GM12875 (cell line): Measurements from ENCODE around the gene SGK1.

Experiments
- H3K4me3 ChIP-seq: one replicate; pipeline ENCODE4 v1.5.1; 2011; ENCODE audit warnings: low read depth, low read length, control low read depth
- CTCF ChIP-seq: IDR thresholded peaks from 2 replicates; pipeline ENCODE4 v1.5.1; 2011; ENCODE audit warnings: low read depth, mild to moderate bottlenecking, control low read depth, inconsistent platforms, low read length, moderate library complexity, borderline replicate concordance; ENCODE audit not compliant: insufficient read depth

Gene SGK1

DNA sequence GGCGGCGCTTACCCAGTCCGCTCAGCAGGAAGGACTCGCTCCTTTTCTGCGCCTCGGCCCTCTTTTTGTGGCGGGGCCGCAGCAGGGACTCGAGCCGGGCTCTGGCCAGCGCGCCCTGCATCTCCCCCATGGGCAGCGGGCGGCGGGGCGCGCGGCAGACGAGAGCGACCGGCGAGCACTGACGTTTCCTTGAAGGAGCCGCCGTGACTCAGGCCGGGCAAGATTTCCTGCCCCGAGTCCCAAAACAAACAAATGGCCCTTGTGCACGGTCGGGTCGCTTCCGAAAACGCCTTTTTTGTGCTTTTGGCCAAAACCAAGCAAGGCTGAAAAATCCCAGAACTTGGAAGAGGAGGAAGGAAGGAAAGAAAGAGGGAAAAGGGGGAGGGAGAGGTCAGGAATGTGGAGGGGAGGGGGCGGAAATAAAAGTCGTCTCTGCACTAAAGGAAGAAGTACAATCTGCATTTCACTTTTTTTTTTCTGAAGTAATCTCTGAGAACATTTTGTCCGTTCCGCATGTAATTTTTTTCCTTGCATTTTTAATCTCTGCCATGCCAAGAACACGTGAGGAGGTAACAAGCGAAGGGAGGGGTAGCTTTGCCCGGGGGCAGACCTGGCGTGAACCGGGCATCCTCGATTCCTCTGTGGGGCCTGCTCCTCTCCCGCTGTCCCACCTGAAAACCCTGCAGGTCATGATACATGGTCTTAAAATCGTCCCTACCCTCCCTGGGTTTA is 142.2 kb downstream of the SGK1 start:
- TF ChIP-seq CTCF, result no peak
- peak overlapping the region; percentile 50 for H3K4me3 ChIP-seq

DNA sequence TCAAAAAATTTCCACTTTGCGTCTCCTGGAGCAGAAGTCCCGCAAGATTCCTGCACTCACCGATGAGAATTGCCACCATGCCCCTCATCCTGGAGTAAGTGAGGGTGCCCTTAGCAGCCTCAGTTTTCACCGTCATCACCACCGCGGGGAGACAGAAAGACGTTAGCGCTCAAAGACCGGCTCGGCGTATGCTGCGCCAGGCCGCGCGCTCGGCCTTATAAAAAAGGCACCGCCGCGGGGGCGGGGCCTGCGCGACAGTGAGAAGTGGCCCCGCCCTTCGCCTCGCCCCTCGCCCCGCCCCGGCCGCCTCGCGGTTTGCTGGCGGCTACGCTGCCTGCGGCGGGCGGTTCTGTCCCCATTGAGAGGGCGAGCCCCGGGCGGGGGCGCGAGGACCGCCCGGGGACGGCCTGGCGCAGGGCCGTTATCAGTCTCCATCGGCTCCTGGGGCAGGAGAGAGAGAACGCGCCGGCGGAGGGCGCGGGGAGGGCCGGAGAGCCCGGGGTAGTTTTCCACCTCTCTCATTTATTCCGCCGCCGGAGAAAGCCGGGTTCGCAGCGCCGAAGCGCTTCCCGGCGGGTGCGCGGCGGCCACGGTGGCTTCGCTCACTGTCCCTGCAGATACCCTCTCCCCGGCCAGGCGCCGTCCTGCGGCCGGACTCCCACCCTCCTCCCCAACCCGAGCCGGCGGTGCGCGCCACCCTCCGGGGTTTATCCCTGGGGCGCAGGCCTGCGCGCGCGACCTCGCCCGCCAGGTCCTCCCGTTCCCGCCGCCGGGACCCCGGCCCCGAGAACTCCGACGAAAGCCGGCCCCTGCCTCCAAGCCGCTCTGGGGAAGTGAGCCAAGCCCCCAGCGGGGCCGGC is 143.0 kb downstream of the SGK1 start:
- TF ChIP-seq CTCF, result no peak
- peak overlapping the region; percentile 50 for H3K4me3 ChIP-seq

DNA sequence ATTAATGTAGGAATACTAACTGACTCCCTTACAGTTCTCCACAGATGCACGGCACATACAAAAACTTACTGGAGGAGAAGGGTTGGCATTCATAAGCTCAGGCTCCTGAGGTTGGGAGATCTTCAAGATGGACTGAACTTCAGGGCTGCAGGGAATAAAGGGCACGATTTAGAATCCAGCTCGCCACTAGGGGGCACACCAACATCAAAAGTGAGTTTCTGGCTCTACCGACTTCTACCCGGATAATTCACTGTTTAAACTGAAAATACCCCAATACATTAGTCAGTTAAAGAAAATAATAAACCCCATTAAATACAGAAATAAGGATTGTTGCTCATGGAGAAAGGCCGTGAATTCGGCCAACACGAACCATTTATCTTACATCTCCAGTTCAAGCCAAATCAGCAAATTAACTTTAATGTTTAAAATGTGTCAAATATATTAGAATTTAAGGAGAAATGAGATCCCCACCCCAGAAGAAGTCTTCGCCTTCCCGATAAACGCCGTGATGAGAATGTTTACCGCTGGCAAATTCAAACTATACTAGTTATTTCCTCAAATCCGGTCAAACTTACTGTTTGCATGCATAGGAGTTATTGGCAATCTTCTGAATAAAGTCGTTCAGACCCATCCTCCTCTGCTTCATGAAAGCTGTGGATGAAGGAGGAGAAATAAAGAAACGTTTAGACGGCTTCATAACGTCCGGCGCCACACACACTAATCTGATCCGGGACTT is 143.8 kb downstream of the SGK1 start:
- peak; percentile 46 for TF ChIP-seq CTCF

GRCh38 chr6:134173366-134173725 is 144.6 kb downstream of the SGK1 start:
- H3K4me3 ChIP-seq, result no peak overlapping the region
- TF ChIP-seq CTCF, result no peak

More for the DNA sequence above, 143.8 kb downstream of the SGK1 start:
- H3K4me3 ChIP-seq, result peak overlapping the region; percentile 50

DNA sequence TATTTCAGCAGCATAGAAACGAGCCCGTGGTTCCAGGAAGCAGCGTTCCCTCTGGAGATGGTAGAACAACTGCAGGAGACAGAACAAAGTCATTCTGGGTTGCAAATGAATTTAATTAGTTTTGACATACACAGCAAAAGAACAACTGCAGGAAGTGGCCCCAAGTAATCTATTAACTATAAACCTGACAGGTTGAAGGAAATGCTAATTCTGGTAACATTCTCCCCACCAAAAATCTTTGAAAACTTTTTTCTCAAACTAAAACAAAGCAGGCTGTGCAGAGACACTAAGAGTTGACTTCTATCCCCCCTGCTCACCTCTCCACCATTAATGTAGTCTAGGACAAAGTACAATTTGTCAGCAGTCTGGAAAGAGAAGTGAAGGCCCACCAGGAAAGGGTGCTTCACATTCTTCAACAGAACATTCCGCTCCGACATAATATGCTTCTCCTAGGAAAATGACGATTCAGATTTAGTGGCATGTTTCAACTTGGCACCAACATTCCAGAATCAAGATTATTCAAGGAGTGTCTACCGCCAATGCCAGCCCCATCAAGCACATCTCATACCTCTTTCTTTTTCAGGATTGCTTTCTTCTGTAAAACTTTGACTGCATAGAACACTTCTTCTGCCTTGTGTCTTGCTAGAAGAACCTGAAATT is 145.1 kb downstream of the SGK1 start:
- TF ChIP-seq CTCF, result no peak
- H3K4me3 ChIP-seq, result no peak overlapping the region

DNA sequence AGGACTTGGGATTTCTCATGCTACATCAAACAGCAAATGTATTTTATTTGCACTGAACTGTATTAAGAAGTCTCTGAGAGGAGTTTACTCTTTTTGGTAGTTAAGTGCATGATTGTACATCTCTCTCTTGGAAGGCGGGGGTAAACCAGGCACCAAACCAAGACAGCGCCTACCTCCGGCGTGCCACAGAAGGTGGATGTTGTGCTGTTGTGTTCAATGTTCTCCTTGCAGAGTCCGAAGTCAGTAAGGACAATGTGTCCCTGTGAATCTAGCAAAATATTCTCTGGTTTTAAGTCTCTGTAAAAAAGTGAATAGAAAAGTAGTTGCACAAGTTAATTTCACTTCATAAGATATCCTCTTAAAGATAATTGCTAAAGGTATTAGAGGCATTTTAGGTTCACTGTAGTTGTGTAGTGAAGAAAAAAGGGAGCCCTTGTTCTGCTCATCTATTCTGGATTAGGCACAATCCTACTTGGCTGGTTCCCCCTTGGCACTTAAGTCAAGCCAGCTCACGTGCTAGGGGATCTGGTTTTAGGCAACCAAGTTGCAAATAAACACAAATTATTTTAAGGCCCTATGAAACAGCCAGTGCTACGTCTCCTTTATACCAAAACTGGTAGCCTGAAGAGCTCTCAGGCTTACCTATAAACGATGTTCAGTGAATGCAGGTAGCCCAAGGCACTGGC is 145.7 kb downstream of the SGK1 start:
- no peak for TF ChIP-seq CTCF
- H3K4me3 ChIP-seq, result no peak overlapping the region
